DND-41 (cell line): ENCODE results near the gene LARP4B.

ENCODE experiments used
- EZH2 ChIP-seq: IDR thresholded peaks from 3 replicates; pipeline ENCODE4 v1.6.1; 2012; ENCODE audit warnings: borderline replicate concordance, low read depth, mild to moderate bottlenecking, moderate library complexity, low read length, inconsistent platforms; ENCODE audit not compliant: severe bottlenecking
- TF ChIP-seq, protein P1 (sequence below): IDR thresholded peaks from 2 replicates; pipeline ENCODE4 v1.5.1; 2012; ENCODE audit warnings: borderline replicate concordance, low read length, moderate library complexity, mild to moderate bottlenecking; ENCODE audit not compliant: poor library complexity, severe bottlenecking; ENCODE audit errors: extremely low read depth

DNA sequence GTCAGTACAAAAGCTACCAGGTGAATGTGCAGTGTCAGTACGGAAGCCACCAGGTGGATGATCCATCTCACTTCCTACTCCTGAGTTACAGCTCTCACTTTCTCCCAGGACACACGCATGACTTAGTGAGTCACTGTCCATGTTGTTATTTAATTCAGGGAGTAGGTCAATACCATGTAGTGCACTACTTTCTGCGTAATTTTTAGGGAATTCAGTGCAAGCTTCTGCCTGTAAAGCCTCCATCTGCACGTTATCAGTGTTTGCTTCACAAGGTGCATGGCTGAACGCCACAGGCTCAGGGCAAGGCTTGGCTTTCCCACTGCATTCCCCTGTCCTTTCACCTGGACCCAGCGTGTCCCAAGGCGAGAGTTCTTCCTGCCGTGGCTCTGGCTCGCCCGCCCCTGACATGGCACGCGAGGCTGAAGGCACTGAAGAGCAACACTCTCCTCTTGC is 59.5 kb downstream of the LARP4B start:
- TF ChIP-seq, protein P1, sequence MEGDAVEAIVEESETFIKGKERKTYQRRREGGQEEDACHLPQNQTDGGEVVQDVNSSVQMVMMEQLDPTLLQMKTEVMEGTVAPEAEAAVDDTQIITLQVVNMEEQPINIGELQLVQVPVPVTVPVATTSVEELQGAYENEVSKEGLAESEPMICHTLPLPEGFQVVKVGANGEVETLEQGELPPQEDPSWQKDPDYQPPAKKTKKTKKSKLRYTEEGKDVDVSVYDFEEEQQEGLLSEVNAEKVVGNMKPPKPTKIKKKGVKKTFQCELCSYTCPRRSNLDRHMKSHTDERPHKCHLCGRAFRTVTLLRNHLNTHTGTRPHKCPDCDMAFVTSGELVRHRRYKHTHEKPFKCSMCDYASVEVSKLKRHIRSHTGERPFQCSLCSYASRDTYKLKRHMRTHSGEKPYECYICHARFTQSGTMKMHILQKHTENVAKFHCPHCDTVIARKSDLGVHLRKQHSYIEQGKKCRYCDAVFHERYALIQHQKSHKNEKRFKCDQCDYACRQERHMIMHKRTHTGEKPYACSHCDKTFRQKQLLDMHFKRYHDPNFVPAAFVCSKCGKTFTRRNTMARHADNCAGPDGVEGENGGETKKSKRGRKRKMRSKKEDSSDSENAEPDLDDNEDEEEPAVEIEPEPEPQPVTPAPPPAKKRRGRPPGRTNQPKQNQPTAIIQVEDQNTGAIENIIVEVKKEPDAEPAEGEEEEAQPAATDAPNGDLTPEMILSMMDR: no peak
- TF ChIP-seq EZH2: no peak
